ENCODE data around the gene HERPUD1. TPM values are rescaled to one million over a fixed set of nuclear protein-coding genes. Genes with fewer than 3 reads are reported as not detected.

Gene HERPUD1
- total RNA-seq, 1 donor from 2014 or later: 251 TPM

DNA sequence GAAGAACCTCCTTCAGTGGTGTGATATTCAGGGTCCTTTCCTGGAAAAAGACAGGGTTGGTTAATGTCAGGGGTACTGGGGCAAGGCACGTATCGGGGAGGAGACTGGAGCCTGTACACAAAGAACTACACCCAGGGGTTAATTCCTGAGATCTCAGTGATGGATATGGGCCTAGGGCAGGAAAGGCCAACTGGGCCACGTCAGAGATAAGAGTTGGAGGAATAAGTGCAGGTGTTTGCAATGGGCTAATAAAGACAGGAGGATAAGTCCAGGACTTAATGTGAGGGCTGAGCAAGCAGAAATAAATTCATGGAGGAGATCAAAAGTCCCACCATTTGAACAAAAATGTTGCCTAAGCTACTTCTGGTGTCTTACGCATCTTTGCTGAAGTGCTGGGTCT, 10.4 kb upstream of the HERPUD1 start:
- Mint-ChIP-seq H3K36me3 (ENCODE audit: unreplicated experiment) (no peaks in the 10 kb centered on the region), H3K4me3 (ENCODE audit: unreplicated experiment) (no peak overlapping the region), H3K27ac (ENCODE audit: unreplicated experiment) (no peak overlapping the region), H3K4me1 (ENCODE audit: unreplicated experiment) (peaks cover 11% of the 10 kb centered on the region), H3K27me3 (ENCODE audit: unreplicated experiment) (peaks cover 33% of the 10 kb centered on the region), H3K9me3 (ENCODE audit: unreplicated experiment) (no peaks in the 10 kb centered on the region)
- no peak for DNase-seq (ENCODE audit: extremely low spot score, unreplicated experiment)
- TF ChIP-seq, protein P1, sequence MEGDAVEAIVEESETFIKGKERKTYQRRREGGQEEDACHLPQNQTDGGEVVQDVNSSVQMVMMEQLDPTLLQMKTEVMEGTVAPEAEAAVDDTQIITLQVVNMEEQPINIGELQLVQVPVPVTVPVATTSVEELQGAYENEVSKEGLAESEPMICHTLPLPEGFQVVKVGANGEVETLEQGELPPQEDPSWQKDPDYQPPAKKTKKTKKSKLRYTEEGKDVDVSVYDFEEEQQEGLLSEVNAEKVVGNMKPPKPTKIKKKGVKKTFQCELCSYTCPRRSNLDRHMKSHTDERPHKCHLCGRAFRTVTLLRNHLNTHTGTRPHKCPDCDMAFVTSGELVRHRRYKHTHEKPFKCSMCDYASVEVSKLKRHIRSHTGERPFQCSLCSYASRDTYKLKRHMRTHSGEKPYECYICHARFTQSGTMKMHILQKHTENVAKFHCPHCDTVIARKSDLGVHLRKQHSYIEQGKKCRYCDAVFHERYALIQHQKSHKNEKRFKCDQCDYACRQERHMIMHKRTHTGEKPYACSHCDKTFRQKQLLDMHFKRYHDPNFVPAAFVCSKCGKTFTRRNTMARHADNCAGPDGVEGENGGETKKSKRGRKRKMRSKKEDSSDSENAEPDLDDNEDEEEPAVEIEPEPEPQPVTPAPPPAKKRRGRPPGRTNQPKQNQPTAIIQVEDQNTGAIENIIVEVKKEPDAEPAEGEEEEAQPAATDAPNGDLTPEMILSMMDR (IDR thresholded peaks at IDR 0.05): no peak

DNA sequence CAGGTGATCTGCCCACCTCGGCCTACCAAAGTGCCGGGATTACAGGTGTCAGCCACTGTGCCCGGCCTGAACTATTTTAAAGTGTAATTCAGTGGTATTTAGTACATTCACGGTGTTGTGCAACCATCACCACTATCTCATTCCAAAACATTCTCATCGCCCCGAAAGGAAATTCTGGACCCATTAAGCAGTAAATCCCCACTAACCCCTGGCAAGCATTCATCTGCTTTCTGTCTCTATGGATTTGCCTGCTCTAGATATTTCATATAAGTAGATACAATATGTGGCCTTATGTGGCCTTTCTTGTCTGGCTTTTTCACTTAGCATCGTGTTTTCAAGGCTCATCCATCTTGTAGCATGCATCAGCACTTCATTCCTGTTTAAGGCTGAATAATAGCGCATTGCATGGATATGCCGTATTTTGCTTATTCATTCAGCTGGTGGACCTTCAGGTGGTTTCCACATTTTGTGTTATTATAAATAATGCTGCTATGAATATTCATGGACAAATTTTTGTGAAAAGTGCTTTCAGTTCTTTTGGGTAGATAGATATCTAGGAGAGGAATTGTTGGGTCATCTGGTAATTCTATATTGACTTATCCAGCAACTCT, 8.4 kb upstream of the HERPUD1 start:
- Mint-ChIP-seq H3K27me3 (ENCODE audit: unreplicated experiment) (peaks cover 20% of the 10 kb centered on the region), H3K27ac (ENCODE audit: unreplicated experiment) (no peak overlapping the region), H3K4me1 (ENCODE audit: unreplicated experiment) (peaks cover under 1% of the 10 kb centered on the region), H3K4me3 (ENCODE audit: unreplicated experiment) (no peak overlapping the region), H3K9me3 (ENCODE audit: unreplicated experiment) (no peaks in the 10 kb centered on the region), H3K36me3 (ENCODE audit: unreplicated experiment) (no peaks in the 10 kb centered on the region)
- TF ChIP-seq, protein P1 (IDR thresholded peaks at IDR 0.05): no peak
- DNase-seq (ENCODE audit: extremely low spot score, unreplicated experiment): no peak

DNA sequence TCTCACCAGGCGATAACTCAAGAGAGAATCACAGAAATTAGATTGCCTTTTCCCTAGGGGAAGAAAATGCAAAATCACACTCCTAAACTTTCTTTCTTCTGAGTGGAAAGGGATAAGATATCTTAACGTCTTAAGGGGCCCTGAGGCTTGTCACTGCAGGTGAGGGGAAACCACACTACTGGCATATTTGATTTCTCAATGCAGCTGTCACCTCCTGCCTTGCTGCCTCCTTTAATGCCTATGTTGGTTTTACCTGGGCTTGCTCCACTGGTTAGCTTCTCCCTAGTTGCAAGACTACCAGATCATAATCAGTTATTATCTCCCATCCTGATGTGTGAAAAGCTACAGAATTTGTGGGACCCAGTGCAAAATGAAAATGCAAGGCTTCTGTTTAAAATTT, 4.5 kb upstream of the HERPUD1 start:
- Mint-ChIP-seq H3K4me1 (ENCODE audit: unreplicated experiment) (peaks cover 8% of the 10 kb centered on the region), H3K36me3 (ENCODE audit: unreplicated experiment) (no peaks in the 10 kb centered on the region), H3K27ac (ENCODE audit: unreplicated experiment) (no peak overlapping the region), H3K9me3 (ENCODE audit: unreplicated experiment) (no peaks in the 10 kb centered on the region), H3K4me3 (ENCODE audit: unreplicated experiment) (no peak overlapping the region), H3K27me3 (ENCODE audit: unreplicated experiment) (no peaks in the 10 kb centered on the region)
- no peak for DNase-seq (ENCODE audit: extremely low spot score, unreplicated experiment)
- TF ChIP-seq, protein P1 (IDR thresholded peaks at IDR 0.05): no peak

DNA sequence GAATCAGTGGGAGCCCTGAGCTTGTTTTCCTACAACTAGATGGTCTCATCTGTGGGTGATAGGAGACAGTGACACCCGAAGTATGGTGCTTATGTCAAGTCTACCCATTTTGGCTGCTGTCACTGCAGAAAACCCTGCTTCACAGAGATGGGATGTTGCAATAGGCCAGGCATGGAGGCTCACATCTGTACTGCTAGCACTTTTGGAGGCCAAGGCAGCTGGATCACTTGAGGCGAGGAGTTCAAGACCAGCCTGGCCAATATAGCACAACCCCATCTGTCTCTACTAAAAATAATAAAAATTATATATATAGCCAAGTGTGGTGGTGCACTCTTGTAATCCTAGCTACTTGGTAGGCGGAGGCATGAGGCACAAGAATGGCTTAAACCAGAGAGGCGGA, 2.3 kb upstream of the HERPUD1 start:
- Mint-ChIP-seq H3K27me3 (ENCODE audit: unreplicated experiment) (no peaks in the 10 kb centered on the region), H3K9me3 (ENCODE audit: unreplicated experiment) (no peaks in the 10 kb centered on the region), H3K36me3 (ENCODE audit: unreplicated experiment) (peaks cover 15% of the 10 kb centered on the region), H3K27ac (ENCODE audit: unreplicated experiment) (no peak overlapping the region), H3K4me3 (ENCODE audit: unreplicated experiment) (no peak overlapping the region), H3K4me1 (ENCODE audit: unreplicated experiment) (peaks cover 15% of the 10 kb centered on the region)
- TF ChIP-seq, protein P1 (IDR thresholded peaks at IDR 0.05): no peak
- no peak for DNase-seq (ENCODE audit: extremely low spot score, unreplicated experiment)

DNA sequence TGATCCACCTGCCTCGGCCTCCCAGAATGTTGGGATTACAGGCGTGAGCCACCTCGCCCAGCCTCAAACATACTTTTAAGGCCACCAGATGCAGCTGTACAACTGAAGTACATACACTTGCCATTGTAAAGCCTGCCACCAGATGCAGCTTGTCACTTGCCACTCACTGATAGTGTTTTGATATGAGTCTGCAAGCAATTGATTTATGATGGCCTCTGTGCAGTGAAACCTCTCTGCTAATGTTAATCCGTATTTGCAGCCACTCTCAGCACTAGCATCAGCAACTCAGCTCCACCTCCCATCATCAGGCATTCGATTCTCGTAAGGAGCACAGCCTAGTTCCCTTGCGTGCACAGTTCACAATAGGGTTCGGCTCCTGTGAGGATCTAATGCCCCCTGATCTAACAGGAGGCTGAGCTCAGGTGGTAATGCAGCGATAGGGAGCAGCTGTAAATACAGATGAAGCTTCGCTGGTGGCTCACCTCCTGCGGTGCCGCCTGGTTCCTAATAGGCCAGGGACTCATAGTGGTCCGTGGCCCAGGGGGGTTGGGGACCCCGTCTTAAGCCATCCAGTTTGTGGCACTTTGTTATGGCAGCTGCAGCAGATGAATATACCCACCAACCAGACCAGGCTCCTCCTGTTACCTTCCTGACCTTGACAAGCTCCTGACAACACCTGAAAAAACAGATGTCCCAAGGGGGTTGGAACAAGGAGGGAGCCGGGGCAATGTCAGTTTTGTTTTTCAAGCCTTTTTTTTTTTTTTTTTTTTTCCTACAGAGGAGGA, 1.3 kb upstream of the HERPUD1 start:
- H3K4me1 Mint-ChIP-seq (ENCODE audit: unreplicated experiment): peaks cover 25% of the 10 kb centered on the region
- peaks cover 24% of the 10 kb centered on the region for H3K36me3 Mint-ChIP-seq (ENCODE audit: unreplicated experiment)
- TF ChIP-seq, protein P1 (IDR thresholded peaks at IDR 0.05): no peak
- peak overlapping the region; percentile 98 for H3K4me3 Mint-ChIP-seq (ENCODE audit: unreplicated experiment)
- H3K27ac Mint-ChIP-seq (ENCODE audit: unreplicated experiment): peak overlapping the region; percentile 95
- DNase-seq (ENCODE audit: extremely low spot score, unreplicated experiment): no peak
- no peaks in the 10 kb centered on the region for H3K27me3 Mint-ChIP-seq (ENCODE audit: unreplicated experiment)
- no peaks in the 10 kb centered on the region for H3K9me3 Mint-ChIP-seq (ENCODE audit: unreplicated experiment)

All from osteocyte (in vitro differentiated cells).